ENCODE results near the gene MS4A3.

- TF ChIP-seq CTCF (conservative IDR thresholded peaks at IDR 0.05; ENCODE audit: low read depth, low read length): no peak
- no peak for TF ChIP-seq EZH2phosphoT487 (IDR thresholded peaks at IDR 0.05; ENCODE audit: borderline replicate concordance, low read length)
- TF ChIP-seq EZH2 (IDR thresholded peaks at IDR 0.05; ENCODE audit: low read length, unreplicated experiment): no peak
Observed at GRCh38 chr11:60080535-60080934, 24.1 kb downstream of the MS4A3 start.
